Tibial nerve (tissue), 4 donors: ENCODE measurements around the gene STAB1. TPM values are rescaled to one million over a fixed set of nuclear protein-coding genes. Genes with fewer than 3 reads are reported as not detected.
"Not testable (repeated sequence)": the region's sequence is repeated elsewhere in the genome, so short reads cannot be mapped to it uniquely, and the experiment has no call there.

Experiments used
- DNase-seq, 2 donors: peaks; one replicate each; pipeline ENCODE4 v3.0.0-alpha.2; 2019; ENCODE audit warnings: low spot score in 2 of 2
- H3K27ac ChIP-seq, 4 donors: fragments of 200-600 bp; sonication (generic) in 3 of 4; one replicate each; pipeline ENCODE4 v1.5.1; 2017 to 2019; ENCODE audit warnings: mild to moderate bottlenecking in 1 of 4
- H3K27me3 ChIP-seq, 2 donors: fragments of 200-600 bp; sonication (generic) in 1 of 2; one replicate each; pipeline versions ENCODE4 v1.5.1 to v1.6.0; 2017 to 2019
- H3K36me3 ChIP-seq, 3 donors: fragments of 200-600 bp; sonication (generic); one replicate each; pipeline ENCODE4 v1.5.1; 2018 to 2019
- H3K4me1 ChIP-seq, 4 donors: fragments of 200-600 bp; sonication (generic) in 3 of 4; one replicate each; pipeline ENCODE4 v1.5.1; 2017 to 2019
- H3K4me3 ChIP-seq, 4 donors: fragments of 200-600 bp; sonication (generic) in 3 of 4; one replicate each; pipeline ENCODE4 v1.5.1; 2017 to 2019; ENCODE audit warnings: mild to moderate bottlenecking in 1 of 4, moderate library complexity in 1 of 4
- H3K9me3 ChIP-seq, 4 donors: fragments of 200-600 bp; sonication (generic) in 3 of 4; one replicate each; pipeline ENCODE4 v1.5.1; 2017 to 2019
- EP300 ChIP-seq, 2 donors: sonication (generic); formaldehyde crosslinking; IDR thresholded peaks; one replicate each; pipeline ENCODE4 v1.6.1; 2017; ENCODE audit warnings: antibody characterized with exemption in 2 of 2, mild to moderate bottlenecking in 1 of 2
- POLR2A ChIP-seq, 2 donors: fragments of 450-650 bp; IDR thresholded peaks; one replicate each; pipeline ENCODE4 v1.6.1; 2017; ENCODE audit warnings: antibody characterized with exemption in 2 of 2, mild to moderate bottlenecking in 2 of 2, moderate library complexity in 2 of 2
- WGBS, 2 donors: methylation state at CpG; one replicate each; pipeline ENCODE4 v1.1.5; 2018; 5-methylcytosine and 5-hydroxymethylcytosine counted together
- total RNA-seq, 4 donors: library from RNA; depleted of rRNA; stranded (reverse); fragments of >200 nt; gene quantifications; one replicate each; pipeline ENCODE4 v1.1.0, GENCODE V29; 2016
- TF ChIP-seq, protein P1 (sequence below), 5 experiments: fragments of 200-600 bp in 3 of 5; fragments of 450-650 bp in 2 of 5; sonication (generic) in 3 of 5; IDR thresholded peaks; one replicate each; pipeline ENCODE4 v1.5.1; 2016 to 2019; ENCODE audit warnings: antibody characterized with exemption in 5 of 5, mild to moderate bottlenecking in 3 of 5, moderate library complexity in 2 of 5

Gene STAB1
- total RNA-seq, 4 donors from 2014 or later: 167 to 527 (median 264) TPM

GRCh38 chr3:52523386-52524257 is 28.5 kb downstream of the STAB1 start:
- no peaks in the 10 kb centered on the region for H3K27me3 ChIP-seq
- H3K9me3 ChIP-seq: no peaks in the 10 kb centered on the region
- DNase-seq: peak in 1 of 2 donors; percentile 11
- peaks cover 0 to 87% (median 0%) of the 10 kb centered on the region in 3 donors for H3K36me3 ChIP-seq
- no peak overlapping the region for H3K4me3 ChIP-seq
- H3K27ac ChIP-seq: peak overlapping the region in 1 of 4 donors; percentile 67
- H3K4me1 ChIP-seq: peaks cover 0 to 42% (median 6%) of the 10 kb centered on the region in 4 donors
- TF ChIP-seq EP300 (IDR thresholded peaks at IDR 0.05): no peak
- no peak for TF ChIP-seq POLR2A (IDR thresholded peaks at IDR 0.05)
- TF ChIP-seq, protein P1, sequence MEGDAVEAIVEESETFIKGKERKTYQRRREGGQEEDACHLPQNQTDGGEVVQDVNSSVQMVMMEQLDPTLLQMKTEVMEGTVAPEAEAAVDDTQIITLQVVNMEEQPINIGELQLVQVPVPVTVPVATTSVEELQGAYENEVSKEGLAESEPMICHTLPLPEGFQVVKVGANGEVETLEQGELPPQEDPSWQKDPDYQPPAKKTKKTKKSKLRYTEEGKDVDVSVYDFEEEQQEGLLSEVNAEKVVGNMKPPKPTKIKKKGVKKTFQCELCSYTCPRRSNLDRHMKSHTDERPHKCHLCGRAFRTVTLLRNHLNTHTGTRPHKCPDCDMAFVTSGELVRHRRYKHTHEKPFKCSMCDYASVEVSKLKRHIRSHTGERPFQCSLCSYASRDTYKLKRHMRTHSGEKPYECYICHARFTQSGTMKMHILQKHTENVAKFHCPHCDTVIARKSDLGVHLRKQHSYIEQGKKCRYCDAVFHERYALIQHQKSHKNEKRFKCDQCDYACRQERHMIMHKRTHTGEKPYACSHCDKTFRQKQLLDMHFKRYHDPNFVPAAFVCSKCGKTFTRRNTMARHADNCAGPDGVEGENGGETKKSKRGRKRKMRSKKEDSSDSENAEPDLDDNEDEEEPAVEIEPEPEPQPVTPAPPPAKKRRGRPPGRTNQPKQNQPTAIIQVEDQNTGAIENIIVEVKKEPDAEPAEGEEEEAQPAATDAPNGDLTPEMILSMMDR (IDR thresholded peaks at IDR 0.05): no peak
- WGBS, 2 donors: 93% methylated on average over 17 to 20 of the region's 26 CpGs

DNA sequence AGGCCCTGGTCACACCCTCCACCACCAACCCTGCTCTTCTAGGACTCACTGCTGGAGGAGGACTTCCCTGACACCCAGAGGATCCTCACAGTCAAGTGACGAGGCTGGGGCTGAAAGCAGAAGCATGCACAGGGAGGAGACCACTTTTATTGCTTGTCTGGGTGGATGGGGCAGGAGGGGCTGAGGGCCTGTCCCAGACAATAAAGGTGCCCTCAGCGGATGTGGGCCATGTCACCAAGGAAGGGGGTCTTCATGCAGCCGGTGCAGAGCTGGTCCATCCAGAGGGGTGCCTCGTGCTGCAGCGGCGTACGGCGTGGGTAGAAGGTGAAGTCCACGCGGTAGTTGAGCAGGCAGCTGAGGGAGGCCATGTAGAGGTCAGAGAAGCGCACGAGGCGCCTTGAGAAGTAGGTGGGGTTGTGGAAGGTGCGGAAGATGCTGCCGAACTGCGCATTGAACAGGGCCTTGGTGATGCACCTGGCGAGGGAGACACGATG is 29.2 kb downstream of the STAB1 start:
- WGBS, 2 donors: 92 to 94% methylated on average over 18 of the region's 18 CpGs
- Histone ChIP-seq H3K27me3 (no peaks in the 10 kb centered on the region), H3K27ac (peak overlapping the region in 2 of 4 donors; percentile 67 to 69), H3K4me3 (no peak overlapping the region), H3K4me1 (peaks cover 0 to 36% (median 4%) of the 10 kb centered on the region in 4 donors), H3K36me3 (peaks cover 0 to 92% (median 0%) of the 10 kb centered on the region in 3 donors), H3K9me3 (no peaks in the 10 kb centered on the region)
- TF ChIP-seq POLR2A (IDR thresholded peaks at IDR 0.05): no peak
- TF ChIP-seq, protein P1 (IDR thresholded peaks at IDR 0.05): no peak
- no peak for TF ChIP-seq EP300 (IDR thresholded peaks at IDR 0.05)
- DNase-seq: peak in 1 of 2 donors; percentile 6

GRCh38 chr3:52524752-52525679 is 29.9 kb downstream of the STAB1 start:
- H3K27me3 ChIP-seq: no peaks in the 10 kb centered on the region
- peaks cover 0 to 86% (median 0%) of the 10 kb centered on the region in 3 donors for H3K36me3 ChIP-seq
- peak overlapping the region; percentile 36 to 69 (median 56) for H3K27ac ChIP-seq
- WGBS, 2 donors: 75 to 84% methylated on average over 11 to 26 of the region's 34 CpGs
- peak in 1 of 2 donors; percentile 42 for TF ChIP-seq EP300 (IDR thresholded peaks at IDR 0.05)
- TF ChIP-seq POLR2A (IDR thresholded peaks at IDR 0.05): no peak
- H3K4me1 ChIP-seq: peaks cover 0 to 44% (median 5%) of the 10 kb centered on the region in 4 donors
- H3K9me3 ChIP-seq: no peaks in the 10 kb centered on the region
- H3K4me3 ChIP-seq: no peak overlapping the region
- peak in 1 of 2 donors; percentile 13 for DNase-seq

- H3K36me3 ChIP-seq: peaks cover 0 to 78% (median 0%) of the 10 kb centered on the region in 3 donors
- H3K4me1 ChIP-seq: peaks cover 0 to 53% (median 7%) of the 10 kb centered on the region in 4 donors
- WGBS, 2 donors: 67 to 71% methylated on average over 9 of the region's 9 CpGs
- peak in 1 of 2 donors; percentile 10 for DNase-seq
- peak overlapping the region; percentile 36 to 69 (median 56) for H3K27ac ChIP-seq
- no peaks in the 10 kb centered on the region for H3K27me3 ChIP-seq
- H3K9me3 ChIP-seq: no peaks in the 10 kb centered on the region
- H3K4me3 ChIP-seq: no peak overlapping the region
- TF ChIP-seq, protein P1 (IDR thresholded peaks at IDR 0.05): no peak
- no peak for TF ChIP-seq POLR2A (IDR thresholded peaks at IDR 0.05)
- TF ChIP-seq EP300 (IDR thresholded peaks at IDR 0.05): no peak
Observed at GRCh38 chr3:52525680-52526561, 30.8 kb downstream of the STAB1 start.

DNA sequence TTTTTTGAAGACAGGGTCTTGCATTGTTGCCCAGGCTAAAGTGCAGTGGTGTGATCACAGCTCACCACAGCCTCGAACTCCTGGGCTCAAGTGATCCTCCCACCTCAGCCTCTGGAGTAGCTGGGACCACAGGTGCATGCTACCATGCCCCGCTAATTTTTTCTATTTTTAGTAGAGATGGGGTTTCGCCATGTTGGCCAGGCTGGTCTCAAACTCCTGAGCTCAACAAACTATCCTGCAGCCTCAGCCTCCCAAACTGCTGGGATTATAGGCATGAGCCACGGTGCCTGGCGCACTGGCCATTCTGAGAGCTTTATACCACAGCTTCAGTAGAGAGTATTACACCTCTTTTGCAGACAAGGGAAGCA is 31.5 kb downstream of the STAB1 start:
- peaks cover 0 to 60% (median 10%) of the 10 kb centered on the region in 4 donors for H3K4me1 ChIP-seq
- 77 to 85% methylated on average over 5 of the region's 5 CpGs for WGBS, 2 donors
- not testable (repeated sequence) for H3K27me3 ChIP-seq, DNase-seq, H3K9me3 ChIP-seq, H3K4me3 ChIP-seq
- peak overlapping the region in 2 of 4 donors; percentile 57 to 89 for H3K27ac ChIP-seq
- peaks cover 0 to 71% (median 0%) of the 10 kb centered on the region in 3 donors for H3K36me3 ChIP-seq
